C1 segment of cervical spinal cord (tissue), 14 donors: ENCODE measurements around the gene SCN8A.
A peak's percentile ranks its signal among the peaks of the same experiment; 100 is the strongest.
"Not testable (repeated sequence)": the region's sequence is repeated elsewhere in the genome, so short reads cannot be mapped to it uniquely, and the experiment has no call there.

Experiments used
- DNase-seq, 14 donors: peaks; one replicate each; lab custom pipeline; 2025; lab: John Stamatoyannopoulos, UW

The SCN8A gene

DNA sequence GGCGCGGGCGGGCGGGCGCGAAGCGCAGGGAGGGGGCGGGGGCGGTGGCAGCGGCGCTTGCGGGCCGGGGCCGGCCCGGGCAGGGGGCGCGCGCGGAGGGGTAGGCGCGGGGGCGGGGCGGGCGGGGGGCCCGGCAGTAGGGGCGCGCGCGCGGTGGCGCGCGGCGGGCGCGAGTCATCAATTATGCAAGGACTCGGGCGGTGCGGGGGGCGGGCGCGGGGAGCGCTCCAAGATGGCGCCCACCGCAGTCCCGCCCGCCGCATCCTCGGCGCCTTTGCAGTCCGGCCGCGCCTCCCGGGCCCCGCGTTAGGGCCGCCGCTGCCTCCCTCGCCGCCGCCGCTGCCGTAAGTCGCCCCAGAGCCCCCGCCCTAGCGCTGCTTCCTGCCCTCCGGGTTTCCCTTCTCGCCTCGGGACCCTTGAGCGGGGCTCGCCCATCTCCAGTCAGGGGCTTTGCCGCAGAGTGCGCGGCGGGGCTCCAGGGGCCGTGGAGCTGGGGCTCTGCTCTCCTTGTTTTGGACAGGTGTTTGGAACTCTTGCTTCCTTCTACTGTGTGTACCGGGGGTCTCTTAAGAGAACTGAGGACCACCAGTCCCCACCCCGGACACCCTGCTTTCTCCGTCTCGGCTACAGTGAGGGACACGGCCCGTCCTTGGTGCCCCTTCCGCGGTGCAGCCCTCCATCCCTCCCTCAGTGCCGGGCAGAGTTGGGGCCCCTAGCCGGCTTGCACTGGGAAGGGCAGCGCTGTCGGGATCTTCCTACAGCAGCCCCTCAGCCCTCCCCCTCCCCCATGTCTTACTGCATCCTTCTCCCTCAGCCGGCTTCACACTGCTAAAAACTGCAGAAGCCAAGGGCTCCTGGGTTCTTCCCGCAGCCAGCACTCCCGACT, at the start of gene SCN8A:
SCN8A (plus strand) TSS at position 218 of the 886 bp plus-strand sequence. CDS start 71,585 bp downstream, outside the sequence.
- DNase-seq = peak in 12 of 14 donors; percentile 16 to 79 (median 45)

DNA sequence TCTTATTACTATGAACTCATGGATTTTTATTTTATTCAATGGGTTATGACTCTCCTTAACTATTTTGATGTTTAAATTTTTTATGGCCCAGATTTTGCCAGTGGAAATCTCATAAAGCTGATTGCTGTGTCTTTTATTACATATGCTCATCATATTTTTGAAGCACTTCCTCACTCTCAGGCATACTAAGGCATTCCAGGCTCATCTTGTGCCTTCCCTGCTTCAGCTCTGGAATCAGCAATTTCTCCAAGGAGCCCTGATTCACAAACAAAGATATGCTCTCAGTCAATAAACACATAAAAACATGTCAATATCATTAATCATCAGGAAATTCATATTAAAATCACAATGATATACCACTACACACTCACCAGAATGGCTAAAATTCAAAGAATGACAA, 44.9 kb upstream of the SCN8A start:
- DNase-seq = no peak

DNA sequence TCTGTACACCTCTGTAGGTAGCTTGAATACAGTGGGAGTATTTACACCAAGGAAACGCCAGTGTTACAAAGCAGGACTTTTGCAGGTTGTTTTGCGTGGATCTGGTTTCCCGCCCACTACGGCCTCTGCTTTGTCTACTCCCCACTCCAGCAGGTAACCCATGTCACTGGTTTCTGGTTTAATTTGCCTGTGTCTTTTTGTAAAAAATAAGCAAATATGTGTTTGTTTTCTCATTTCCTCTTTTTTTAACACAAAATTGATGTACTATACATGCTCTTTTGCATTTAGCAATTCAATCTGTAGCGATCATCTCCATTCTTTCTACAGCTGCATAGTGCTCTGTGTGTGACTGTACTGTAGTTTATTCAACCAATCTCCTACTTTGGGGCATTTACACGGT, 43.4 kb upstream of the SCN8A start:
- no peak for DNase-seq

DNA sequence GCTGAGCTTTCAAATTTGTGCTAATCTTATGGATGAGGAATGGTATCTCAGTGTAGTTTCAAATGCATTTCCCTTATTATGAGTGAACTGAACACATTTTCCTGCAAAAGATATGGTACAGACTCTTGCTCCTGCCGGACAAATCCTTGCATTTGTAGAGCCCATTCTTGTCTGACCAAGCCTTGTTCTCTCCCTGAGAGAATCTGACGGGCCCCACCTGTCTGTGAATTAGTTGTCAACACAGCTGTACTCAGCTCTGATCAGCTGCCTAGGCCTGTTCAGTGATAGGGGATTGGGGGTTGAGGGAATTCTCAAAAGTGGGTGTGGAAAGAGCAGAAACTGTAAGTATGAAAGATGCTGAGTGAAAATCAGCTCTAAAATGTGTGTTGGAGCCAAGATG, 42.8 kb upstream of the SCN8A start:
- DNase-seq = no peak

- no peak for DNase-seq
Measured at GRCh38 chr12:51549637-51550036, 41.4 kb upstream of the SCN8A start.

DNA sequence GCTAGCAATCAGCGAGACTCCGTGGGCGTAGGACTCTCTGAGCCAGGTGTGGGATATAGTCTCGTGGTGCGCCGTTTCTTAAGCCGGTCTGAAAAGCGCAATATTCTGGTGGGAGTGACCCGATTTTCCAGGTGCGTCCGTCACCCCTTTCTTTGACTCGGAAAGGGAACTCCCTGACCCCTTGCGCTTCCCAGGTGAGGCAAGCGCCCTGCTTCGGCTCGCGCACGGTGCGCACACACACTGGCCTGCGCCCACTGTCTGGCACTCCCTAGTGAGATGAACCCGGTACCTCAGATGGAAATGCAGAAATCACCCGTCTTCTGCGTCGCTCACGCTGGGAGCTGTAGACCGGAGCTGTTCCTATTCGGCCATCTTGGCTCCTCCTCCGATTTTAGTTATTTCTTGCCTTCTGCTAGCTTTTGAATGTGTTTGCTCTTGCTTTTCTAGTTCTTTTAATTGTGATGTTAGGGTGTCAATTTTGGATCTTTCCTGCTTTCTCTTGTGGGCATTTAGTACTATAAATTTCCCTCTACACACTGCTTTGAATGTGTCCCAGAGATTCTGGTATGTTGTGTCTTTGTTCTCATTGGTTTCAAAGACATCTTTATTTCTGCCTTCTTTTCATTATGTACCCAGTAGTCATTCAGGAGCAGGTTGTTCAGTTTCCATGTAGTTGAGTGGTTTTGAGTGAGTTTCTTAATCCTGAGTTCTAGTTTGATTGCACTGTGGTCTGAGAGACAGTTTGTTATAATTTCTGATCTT, 22.6 kb upstream of the SCN8A start:
- DNase-seq = not testable (repeated sequence)

GRCh38 chr12:51579321-51579850, 11.6 kb upstream of the SCN8A start:
- DNase-seq = no peak

DNA sequence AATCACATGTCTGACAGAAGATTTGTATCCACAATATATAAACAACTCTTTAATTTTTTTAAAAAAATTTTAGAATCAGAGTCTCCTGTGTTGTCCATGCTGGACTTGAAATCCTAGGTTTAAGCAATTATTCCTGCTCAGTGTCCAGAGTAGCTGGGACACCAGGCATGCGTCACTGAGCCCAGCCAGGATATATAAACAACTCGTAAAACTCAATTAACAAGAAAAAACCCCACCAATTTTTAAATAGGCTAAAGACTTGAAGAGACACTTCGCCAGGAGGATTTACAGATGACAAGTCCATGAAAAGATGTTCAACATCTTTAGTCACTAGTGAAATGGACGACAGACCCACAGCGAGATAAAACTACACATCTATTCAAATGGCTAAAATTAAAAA, 2.0 kb upstream of the SCN8A start:
- no peak for DNase-seq

DNA sequence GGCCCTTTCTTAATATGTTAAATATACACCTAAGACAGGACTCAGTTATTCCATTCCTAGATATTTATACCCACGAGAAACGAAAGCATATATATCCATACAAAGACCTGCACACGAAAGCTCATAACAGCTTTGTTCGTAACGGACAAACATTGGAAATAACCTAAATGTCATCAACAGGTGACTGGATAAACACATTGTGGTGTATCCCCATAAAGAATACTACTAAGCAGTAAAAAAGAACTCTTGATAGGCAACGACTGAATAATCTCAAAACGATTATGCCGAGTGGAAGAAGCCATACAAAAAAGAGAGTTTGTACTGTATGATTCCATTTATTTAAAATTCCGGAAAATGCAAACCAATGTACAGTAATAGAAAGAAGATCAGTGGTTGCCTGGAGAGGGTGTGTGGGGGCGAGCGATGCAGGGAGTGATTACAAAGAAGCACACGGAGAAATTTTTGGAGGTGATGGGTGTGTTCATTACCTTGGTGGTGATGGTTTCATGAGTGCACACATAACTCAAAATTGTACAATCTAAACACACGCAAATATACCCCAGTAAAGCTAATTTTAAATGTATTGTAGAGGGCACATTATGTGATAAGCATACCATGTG, 1.4 kb upstream of the SCN8A start:
- DNase-seq = no peak

DNA sequence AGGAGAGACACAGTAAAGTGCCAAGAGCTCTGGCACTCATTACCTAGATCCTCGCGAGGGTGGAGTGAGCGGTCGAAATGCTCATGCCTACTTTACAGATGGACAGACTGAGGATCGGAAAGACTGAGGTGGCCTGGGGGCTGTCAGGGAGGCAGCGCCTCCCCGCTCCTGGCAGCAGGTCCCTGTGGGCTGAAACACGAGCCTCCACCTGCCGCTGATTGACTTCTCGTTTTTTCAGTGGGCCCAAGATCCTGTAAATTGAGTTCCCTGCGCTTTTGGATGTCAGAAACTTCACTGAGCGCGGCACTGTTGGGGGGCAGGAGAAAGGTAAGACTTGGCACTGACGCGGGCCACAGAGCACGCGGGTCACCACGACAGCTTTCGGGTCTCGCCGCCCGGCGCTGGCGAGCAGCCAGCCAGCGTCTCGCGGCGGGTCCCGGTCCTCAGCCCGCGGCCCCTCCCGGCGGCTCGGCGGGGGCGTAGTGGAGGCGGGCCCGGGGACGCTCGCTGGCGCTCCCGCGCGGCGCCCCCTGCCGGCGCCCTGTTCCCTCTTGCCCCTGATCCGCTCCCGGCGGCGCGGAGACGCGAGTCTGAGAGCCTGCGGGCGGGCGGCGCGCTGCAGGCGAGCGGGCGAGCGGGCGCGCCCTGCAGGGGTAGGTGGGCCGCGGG, 552 bp upstream of the SCN8A start:
- peak in 11 of 14 donors; percentile 8 to 79 (median 44) for DNase-seq

GRCh38 chr12:51592034-51592705, 1.1 kb downstream of the SCN8A start:
- peak in 1 of 14 donors; percentile 55 for DNase-seq

DNA sequence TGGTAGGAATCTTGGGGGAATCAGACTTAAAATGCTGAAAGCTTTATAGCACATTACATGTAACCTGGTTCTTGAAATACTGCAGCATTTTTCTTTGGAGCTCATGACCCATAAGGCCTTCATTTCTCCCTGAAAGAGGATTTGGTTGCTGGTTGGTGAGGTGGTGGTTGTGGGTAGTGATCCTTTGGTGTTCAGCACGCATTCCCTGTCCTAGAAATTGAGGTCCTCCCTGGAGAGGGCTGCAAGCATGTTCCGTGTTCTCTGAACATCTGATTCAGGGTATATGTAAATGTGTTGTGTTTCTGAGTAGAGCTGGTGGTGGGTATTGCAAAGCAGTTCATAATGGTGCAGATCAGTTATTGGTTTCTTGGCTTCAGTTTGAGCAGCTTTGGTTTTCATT, 2.0 kb downstream of the SCN8A start:
- peak in 1 of 14 donors; percentile 50 for DNase-seq

DNA sequence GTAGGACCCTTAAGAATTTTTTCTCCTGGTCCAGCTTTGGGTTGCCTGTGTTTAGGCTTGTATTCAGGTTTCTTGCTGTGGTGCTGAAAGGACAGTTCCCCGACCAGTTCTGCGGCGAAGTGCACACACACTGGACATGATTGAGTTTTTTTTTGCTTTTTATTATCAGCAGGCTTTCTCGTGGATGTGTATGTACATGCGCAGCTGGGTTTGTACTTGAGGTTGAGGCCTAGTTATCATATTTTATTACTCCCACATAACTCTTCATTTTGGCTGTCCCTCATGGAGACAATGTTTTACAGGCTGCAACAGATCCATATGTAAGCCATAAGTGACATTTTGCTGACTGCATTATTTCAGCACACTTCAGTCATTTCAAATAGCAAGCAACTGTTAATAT, 2.5 kb downstream of the SCN8A start:
- DNase-seq = peak in 1 of 14 donors; percentile 32

DNA sequence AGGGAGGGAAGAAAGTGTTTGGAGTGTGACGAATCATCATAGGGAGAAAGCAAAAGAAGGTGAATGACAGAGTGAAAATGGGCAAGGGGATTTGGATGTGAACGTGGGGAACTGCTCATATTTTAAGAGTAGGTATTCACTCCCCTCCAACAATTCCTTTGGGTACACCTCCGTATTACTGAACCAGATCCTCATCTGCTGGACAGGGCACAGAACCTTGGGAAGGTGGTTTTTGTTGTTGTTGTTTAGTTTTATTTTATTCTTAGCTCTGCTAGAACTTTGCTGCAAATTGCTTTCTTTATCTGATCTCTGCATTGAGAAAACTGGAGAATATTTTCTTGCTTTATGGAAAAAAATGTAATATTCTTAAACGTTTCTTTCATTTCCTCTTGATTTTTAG, 7.1 kb downstream of the SCN8A start:
- DNase-seq = no peak

GRCh38 chr12:51600721-51601120, 9.7 kb downstream of the SCN8A start:
- peak in 1 of 14 donors; percentile 18 for DNase-seq

DNA sequence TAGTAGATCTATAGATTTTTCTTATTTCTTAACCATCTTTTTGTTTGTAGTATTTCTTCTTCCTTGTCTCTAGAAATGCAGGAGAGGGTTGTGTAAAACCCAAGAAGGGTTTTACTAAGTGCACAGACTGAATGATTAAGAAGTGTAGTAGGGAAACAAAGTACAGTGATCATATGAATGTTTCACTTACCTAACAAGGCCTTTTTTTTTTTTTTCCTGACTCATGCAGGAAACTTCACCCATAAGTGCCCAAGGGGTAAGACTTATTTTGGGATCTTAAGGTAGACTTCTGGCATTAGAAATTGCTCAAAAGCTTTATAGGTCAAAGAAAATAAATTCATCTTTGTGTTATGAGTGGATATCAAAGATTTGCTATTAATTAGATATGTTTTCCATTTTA, 10.2 kb downstream of the SCN8A start:
- DNase-seq = no peak

GRCh38 chr12:51605896-51606295, 14.9 kb downstream of the SCN8A start:
- not testable (repeated sequence) for DNase-seq

GRCh38 chr12:51607197-51607596, 16.2 kb downstream of the SCN8A start:
- not testable (repeated sequence) for DNase-seq

DNA sequence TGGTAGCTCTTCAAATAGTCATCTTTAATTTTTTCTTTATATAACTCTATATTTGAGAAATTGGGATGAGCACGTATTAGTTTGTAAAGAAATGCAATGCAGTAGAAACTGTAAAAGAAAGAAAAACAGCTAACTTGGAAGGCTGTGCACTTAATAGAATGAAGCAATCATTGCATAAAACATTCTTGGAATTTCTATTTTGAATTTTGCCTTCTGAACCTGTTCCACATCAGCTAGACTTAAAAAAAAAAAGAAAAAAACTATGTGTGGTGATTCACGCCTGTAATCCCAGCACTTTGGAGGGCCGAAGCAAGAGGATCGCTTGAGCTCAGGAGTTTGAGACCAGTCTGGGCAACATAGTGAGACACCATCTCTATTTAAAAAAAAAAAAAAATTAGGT, 29.4 kb downstream of the SCN8A start:
- DNase-seq = no peak

DNA sequence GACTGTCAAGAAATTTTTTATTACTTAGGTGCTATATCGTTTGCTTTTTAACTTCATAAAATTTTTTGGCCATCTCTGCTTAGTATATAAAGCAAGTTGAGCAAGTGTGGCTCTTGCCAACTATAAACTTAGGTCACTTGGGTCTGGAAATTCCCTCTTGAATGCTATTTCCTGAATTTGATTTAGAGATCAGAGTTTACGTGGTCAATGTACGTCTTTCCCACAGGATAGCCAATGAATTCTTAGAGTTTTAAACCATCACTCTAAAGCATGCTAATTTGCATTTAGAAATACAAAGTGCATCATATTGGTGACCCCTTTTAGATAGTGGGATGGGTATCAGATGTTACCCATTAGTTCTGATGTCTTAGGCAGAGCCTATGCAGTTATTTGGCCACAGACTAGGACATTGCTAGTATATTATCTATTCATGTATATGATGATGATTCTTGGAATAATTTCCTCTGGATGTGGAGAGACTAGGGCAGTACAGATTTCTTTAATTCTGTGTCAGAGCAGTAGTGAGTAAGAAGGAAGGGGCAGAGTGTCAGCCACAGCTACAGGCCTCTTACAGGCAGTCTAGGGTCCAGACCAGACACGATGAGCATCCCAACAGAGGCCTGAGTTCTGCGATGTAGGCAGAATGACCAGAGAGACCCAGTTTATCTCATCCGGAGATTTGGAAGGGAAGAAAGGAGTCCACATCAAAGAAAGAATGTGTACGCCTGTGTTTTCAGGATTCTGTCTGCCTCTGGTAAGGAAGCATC, 30.3 kb downstream of the SCN8A start:
- no peak for DNase-seq
